CD4-positive, alpha-beta T cell treated with Interleukin-10 for 1 hour (primary cell): ENCODE measurements around the gene TMEM161A.

Source experiments
- DNase-seq: peaks from one replicate; pipeline ENCODE4 v3.0.0-alpha.2; 2020

The TMEM161A gene

DNA sequence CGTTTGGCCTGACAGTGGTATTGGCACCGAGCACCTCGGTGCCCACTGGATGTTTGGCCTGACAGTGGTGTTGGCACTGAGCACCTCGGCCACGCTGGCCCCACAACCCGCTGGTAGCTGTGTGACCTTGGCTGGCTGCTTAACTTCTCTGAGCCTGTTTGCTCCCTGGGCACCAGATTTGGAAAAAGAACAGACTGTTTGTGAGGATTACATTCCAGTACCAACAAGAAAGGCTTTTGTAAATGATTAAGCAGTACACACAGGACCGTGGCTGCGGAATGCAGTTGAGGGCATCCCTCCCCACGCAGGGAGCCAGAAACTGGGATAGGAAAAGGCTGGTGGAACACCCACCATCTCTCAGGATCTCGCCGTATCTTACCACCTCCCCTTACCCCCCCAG, 42.6 kb downstream of the TMEM161A start:
- DNase-seq, result no peak

DNA sequence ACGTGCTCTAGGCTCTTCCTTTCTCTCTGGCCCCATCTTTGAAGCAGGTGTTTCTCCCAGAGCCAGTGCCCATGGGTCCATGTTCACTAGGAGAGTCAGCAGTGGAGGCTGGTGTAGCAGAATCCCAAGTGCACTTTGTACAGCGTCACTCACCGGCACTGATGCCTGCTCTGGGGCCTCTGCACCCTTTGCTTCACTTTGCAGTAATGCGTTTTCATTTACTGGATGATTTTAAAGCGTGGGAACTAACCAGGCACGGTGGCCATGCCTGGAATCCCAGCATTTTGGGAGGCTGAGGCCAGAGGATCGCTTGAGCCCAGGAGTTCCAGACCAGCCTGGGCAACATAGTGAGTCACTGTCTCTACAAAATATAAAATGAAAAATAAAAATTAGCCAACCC, 43.8 kb downstream of the TMEM161A start:
- DNase-seq, result no peak

GRCh38 chr19:19087676-19088075, 50.6 kb downstream of the TMEM161A start:
- DNase-seq, result no peak

GRCh38 chr19:19083413-19084178, 54.7 kb downstream of the TMEM161A start:
- no peak for DNase-seq

DNA sequence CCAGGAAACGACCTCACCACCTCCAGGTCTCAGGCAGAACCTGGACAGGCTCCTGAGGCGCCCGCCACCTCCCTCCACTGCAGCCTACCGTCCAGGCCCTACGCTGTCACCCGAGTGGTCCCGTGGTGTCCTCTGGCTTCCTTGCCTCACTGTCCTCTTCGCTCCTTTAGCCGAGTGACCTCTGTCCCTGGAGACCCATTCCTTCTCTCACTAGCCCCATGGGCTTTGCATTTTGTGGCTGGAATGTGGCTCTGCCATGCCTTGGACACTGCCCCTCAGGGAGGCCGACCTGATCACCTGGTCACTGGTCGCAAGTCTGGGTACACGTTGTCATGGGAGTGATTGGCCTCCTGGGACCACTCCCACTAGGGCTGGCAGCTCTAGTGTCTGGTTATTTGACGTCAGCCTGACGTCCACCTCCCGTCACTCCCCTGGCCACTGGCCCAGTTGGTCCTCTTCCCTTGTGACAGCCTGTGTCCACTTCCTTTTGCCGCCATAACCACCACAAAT, 56.6 kb downstream of the TMEM161A start:
- DNase-seq, result no peak

DNA sequence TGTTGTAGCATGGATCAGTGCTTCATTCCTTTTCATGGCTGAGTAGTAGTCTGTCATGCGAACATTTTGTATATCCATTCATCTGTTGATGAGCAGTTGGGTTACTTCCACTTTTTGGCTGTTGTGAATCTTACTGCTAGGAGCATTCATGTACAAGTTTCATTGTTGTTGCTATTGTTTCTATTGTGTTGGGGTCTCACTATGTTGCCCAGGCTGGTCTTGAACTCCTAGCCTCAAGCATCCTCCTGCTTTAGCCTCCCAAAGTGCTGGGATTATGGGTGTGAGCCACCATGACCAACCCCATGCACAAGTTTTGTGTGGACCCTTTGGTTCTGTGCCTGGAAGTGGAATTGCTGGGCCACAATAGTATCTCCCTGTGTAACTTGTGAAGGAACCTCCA, 58.7 kb downstream of the TMEM161A start:
- DNase-seq, result no peak

GRCh38 chr19:19078801-19079200, 59.5 kb downstream of the TMEM161A start:
- DNase-seq, result no peak

DNA sequence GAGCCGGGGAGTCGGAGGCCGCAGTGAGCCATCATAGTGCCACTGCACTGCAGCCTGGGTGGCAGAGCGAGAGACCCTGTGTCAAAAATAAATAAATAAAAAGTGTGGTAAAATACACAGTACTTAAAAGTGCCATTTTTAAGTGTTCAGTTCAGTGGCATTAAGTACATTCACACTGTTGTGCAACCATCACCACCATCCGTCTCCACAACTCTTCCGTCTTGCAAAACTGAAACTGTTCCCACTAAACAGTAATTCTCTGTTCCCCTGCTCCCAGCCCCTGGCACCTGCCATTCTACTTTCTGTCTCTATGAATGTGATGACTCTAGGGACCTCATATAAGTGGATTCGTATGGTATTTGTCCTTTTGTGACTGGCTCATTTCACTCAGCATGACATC, 61.2 kb downstream of the TMEM161A start:
- no peak for DNase-seq

DNA sequence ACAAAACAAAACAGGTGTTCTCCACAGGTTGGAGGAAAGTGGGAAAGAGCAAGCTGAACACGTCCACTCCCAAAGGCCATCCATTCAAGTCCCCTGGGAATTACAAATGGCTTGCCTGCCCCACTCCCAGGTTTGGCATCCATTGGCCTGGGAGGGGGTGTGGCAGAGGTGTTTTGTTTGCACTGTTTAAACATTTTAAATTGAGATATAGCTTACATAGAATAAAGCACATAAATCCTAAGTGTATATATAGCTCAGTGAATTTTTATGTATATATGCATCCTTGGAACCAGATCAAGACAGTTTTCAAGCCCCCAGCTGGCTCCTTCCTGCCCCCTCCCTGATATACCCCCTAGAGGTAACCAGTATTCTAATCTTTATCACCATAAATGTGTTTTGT, 61.8 kb downstream of the TMEM161A start:
- DNase-seq, result no peak

DNA sequence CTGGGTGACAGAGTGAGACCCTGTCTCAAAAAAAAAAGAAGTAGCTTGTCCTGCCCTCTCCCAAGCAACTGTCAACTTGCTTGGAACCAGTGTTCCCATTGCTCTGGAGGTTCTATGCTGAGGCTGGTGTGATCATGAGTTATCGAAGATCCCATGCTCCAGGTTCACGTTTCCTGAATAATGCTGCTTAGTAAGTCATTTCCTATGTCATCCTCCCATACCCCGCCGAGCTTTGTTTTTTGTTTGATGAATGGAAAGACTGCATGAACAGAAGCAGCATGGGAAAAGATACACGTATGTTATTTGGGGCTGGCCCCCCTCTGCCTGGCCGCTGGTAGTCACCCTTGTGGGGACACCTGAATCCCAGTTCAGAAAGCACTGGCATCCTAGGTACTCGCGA, 63.2 kb downstream of the TMEM161A start:
- DNase-seq, result no peak

DNA sequence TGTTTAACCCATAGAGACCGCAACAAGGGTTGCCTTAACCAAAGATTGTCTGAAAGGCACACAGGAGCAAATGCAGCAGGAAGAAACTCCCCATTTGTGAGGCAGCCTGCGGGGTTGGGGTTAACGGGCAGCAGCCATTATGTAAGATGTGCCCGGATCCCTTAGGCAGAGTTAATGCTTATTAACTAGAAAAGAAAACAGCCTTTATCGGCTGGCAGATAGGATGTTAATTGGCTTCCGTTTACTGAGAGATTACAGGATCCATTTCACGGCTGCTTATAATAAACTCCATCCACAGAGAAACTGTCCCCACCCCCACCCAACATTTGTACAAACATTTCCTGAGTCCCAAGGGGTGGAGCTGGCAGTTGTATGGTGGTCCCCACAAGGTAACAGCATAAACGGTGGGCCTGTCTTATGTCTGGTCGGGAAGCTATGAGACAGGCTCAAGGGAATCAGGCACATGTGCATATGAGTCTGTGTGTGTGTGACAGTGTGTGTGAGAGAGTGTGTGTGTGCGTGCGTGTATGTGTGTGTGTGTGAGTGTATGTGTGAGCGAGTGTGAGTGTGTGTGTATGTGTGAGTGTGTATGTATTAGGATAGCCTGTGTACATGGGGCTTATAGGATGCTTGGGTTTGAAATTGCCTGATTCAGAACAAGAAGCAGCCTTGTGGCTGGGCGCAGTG, 63.9 kb downstream of the TMEM161A start:
- no peak for DNase-seq

- no peak for DNase-seq
These were observed 66.4 kb downstream of the TMEM161A start for GRCh38 chr19:19071897-19072296.
